Stimulated activated CD8-positive, alpha-beta memory T cell treated with anti-CD3 and anti-CD28 coated beads, Interleukin-4, amount 100 ng/mL, for 1 hour (primary cell): ENCODE measurements around the gene PRR16.

Source experiments
- DNase-seq, 2 donors: peaks; one replicate each; pipeline ENCODE4 v3.0.0-alpha.2; 2020; ENCODE audit warnings: low read depth in 2 of 2, low spot score in 1 of 2

Gene PRR16

GRCh38 chr5:120567066-120567465 is 103.0 kb downstream of the PRR16 start:
- no peak for DNase-seq

GRCh38 chr5:120567921-120568320 is 103.8 kb downstream of the PRR16 start:
- no peak for DNase-seq

- DNase-seq: no peak
Measured at GRCh38 chr5:120568711-120569110, 104.6 kb downstream of the PRR16 start.

DNA sequence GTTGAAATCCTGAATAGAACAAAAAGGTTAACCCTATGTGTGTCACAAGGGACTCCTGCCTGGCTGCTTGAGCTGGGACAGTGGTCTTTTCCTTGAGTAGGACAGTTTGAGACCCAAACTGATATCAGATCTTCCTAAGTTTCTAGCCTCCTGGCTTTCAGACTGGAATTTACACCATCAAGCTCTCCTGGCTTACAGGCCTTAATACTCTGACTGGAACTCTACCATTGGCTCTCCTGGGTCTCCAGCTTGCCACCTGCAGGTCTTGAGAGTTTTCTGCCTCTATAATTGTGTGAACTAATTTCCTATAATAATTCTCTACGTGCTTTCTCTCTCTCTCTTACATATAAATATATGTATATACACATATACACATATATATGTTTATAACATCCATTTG is 112.5 kb downstream of the PRR16 start:
- no peak for DNase-seq

GRCh38 chr5:120582635-120583034 is 118.5 kb downstream of the PRR16 start:
- no peak for DNase-seq

DNA sequence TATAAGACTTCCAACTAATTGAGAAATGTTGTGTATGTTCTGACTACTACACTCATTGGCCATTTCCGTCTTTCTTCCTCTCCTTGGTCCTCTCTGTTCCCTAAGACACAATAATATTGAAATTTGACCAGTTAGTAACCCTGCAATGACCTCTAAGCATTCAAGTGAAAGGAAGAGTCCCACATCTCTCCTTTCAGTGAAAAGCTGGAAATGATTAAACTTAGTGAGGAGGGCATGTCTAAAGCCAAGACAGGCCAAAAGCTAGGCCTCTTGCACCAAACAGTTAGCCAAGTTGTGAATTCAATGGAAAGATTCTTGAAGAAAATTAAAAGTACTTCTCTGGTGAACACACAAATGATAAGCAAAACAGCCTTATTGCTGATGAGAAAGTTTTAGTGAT is 122.5 kb downstream of the PRR16 start:
- no peak for DNase-seq

- no peak for DNase-seq
Measured at GRCh38 chr5:120591911-120592310, 127.8 kb downstream of the PRR16 start.

DNA sequence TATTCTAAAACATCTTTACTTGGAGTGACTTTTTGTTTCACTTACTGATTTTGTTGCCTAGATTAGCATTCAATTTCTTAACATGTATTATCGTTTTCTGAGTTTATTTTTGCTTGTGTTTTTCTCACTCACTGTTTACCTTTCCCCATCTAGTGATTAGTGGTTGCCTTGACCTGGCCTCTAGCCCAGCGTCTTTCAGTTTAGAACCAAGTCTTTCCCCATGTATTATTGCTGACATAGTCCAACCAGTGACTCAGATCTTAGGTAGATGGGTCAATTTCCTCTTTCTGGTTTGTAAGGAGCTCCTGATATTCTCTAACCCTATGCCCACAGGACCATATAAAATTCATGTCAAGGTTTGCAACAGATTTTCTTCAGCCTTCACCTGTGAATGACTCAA is 135.5 kb downstream of the PRR16 start:
- DNase-seq: no peak

DNA sequence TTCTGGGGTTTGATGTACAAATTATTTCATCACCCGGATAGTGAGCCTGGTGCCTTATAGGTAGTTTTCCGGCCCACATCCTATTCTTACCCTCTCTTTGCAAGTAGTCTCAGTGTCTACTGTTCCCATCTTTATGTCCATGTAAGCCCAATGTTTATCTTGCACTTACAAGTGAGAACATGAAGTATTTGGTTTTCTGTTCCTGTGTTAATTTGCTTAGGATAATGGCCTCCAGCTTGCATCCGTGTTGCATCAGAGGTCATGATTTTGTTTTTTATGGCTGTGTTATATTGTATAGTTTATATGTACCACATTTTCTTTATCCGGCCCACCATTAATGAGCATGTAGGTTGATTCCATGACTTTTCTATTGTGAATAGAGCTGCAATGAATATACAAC is 136.5 kb downstream of the PRR16 start:
- no peak for DNase-seq

DNA sequence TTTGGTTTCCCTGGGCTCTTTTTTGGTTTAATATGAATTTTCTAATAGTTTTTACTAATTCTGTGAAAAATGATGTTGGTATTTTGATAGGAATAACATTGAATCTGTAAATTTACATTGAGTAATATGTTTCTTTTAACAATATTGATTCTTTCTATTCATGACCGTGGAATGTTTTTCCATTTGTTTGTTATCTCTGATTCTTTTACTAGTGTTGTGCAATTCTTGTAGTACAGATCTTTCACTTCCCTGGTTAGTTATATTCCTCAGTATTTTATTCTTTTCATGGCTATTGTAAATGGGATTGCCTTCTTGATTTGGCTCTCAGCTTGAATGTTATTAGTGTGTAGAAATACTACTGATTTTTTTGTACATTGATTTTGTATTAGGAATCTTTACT is 137.9 kb downstream of the PRR16 start:
- no peak for DNase-seq

DNA sequence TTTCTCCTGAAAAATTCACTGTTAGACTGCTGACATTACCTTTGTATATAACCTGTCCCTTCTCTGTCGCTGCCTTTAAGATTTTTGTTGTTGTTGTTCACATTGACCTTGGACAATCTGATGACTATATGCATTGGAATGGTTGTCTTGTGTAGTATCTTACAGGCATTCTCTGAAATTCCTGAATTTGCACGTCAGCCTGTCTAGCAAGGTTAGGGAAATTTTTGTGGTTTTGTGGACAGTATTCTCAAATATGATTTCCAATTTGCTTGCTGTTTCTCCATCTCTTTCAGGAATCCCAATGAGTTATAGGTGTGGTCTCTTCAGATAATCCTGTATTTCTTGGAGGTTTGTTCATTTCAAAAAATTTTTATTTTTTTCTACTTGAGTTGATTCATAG is 140.8 kb downstream of the PRR16 start:
- no peak for DNase-seq

DNA sequence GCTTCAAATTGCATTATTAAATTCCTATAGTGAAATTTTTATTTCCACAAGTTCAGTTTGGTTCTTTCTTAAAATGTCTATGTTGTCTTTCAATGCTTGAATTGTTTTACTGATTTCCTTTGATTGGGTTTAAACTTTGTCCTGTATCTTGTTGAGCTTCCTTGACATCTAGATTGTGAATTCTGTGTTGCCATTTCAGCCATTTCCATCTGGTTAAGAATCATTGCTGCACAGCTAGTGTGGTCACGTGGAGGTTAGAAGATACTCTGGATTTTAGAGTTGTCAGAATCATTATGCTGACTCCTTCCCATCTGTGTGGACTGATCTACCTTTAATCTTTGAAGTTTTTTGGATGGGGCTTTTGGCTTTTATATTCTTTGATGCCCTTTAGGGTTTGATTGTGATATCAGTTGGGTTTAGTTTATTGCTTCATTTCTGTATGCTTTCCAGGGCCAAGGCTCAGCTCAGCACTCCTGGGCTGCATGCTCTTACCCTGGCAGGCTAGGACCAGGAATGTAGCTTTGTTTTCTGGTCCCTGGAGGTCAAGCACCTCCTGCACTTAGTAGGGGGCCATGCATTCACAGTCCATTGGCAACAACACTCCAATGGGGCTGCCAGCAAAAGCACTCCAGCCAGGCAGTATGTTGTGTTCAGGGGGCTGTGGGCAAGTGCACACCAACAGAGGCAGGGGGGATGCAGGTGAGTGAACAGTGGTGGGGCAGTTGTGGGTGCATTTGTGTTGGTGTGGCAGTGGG is 141.4 kb downstream of the PRR16 start:
- DNase-seq: no peak

DNA sequence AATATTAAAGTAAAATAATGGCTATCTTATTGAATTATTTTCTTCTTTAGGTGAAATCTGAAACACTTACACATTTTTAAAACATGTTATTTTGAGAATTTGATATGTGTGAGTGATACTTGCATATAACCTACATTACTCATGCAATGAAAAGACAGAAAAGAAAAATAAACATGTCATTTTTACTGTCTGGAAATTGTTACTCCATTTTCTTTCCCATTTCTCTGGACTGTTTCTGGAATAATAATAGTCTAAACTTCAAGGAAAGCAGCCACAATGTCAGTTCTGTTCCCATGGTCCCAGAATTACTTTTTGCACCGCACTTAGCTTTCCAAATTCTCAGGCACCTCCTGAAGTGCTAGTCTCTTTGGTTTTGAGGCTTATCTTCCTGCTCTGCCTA is 145.5 kb downstream of the PRR16 start:
- no peak for DNase-seq

- DNase-seq: no peak
Measured at GRCh38 chr5:120610145-120610544, 146.0 kb downstream of the PRR16 start.

DNA sequence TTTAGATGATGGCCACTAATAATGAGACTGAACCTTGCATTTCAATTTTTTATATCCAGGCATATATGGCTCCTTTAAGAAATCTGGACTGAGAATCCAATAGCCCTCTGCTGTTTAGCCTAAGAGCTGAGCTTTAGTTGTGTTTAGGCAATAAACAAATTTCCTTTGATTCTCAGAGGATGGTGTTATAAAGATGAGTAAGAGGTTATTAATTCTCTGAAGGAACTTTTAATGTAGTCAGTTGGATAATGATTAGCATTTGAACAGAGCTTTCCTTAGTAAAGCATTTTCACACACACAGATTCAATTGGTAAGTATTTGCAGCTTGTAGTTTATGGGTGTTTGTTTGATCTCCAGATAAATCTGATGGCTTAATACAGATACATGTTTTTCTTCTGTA is 149.6 kb downstream of the PRR16 start:
- DNase-seq: no peak

- no peak for DNase-seq
Measured at GRCh38 chr5:120614531-120615180, 150.6 kb downstream of the PRR16 start.

DNA sequence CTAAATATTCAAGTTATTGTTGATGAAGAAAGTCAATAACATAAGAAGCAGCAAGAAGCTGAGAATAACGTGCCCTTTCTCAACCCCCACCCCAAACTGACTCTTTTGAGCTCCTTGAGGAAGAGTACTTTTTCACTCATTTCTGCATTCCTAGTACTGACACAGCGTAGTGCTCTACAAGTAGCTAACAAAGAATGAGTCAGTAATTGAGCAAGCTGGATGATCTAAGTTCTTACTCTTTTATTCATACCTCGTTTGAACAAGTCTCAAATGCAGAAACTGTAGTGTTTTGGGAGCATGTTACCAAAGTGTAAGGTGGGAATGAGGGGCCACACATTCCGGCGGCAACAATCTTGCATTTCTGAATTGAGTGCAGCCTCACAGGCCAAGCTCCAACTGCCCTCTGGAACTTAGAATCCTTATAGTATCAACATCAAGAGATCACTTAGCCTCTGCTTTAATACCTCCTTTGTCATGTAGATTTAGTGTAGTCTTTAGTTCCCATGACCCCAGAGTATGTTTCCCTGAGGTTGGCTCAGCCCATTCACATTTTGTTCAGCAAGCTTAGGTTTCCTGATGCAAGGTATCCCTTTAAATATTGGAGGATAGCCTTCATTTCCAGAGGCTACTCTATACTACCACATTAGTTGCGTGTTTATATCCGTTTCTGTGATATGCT is 152.0 kb downstream of the PRR16 start:
- DNase-seq: no peak

- no peak for DNase-seq
Measured at GRCh38 chr5:120621339-120621738, 157.2 kb downstream of the PRR16 start.

GRCh38 chr5:120624021-120624563 is 160.0 kb downstream of the PRR16 start:
- DNase-seq: no peak

GRCh38 chr5:120628156-120628555 is 164.1 kb downstream of the PRR16 start:
- DNase-seq: no peak

DNA sequence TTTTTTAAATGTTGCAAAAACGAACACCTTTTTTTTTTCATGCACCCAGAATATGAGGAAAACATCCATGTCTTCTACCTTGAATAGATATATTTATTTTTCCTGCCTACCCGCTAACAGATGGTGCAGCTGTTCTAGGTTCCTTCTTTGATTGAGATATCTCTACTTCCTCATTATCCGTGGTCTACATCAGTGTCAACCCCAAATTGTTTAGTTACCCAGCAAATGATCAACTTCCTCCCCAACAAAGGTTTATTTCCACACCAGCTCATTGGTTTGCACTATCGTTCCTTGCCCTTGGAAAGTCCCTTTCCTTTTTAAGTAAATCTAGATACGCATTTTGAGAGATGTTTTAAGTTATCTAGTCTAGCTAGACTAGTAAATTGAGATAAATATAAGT is 166.4 kb downstream of the PRR16 start:
- DNase-seq: no peak

- DNase-seq: no peak
Measured at GRCh38 chr5:120631611-120632010, 167.5 kb downstream of the PRR16 start.
